NCI-H345 treated with DMSO at 0.1 percent for 48 hours (cell line): ENCODE results near the gene SRY.
"Not testable (repeated sequence)": the region's sequence is repeated elsewhere in the genome, so short reads cannot be mapped to it uniquely, and the experiment has no call there.

Experiments
- DNase-seq: peaks from one replicate; lab custom pipeline; 2025; ENCODE audit not compliant: unreplicated experiment; lab: John Stamatoyannopoulos, UW

The SRY gene

GRCh38 chrY:2787600-2787999 lies at the start of gene SRY:
TSS of gene SRY (minus strand) at chrY:2787682. CDS start at chrY:2787603, 79 bp downstream.
- DNase-seq = no peak

- DNase-seq = no peak
These were observed 49.6 kb upstream of the SRY start for GRCh38 chrY:2837078-2837477.

- no peak for DNase-seq
These were observed 47.7 kb upstream of the SRY start for GRCh38 chrY:2835230-2835629.

- no peak for DNase-seq
These were observed 41.0 kb upstream of the SRY start for GRCh38 chrY:2828497-2828896.

GRCh38 chrY:2824471-2824870 lies 37.0 kb upstream of the SRY start:
- no peak for DNase-seq

- not testable (repeated sequence) for DNase-seq
These were observed 29.8 kb upstream of the SRY start for GRCh38 chrY:2817146-2817896.

- no peak for DNase-seq
These were observed 12.8 kb upstream of the SRY start for GRCh38 chrY:2800246-2800645.

GRCh38 chrY:2797991-2798390 lies 10.5 kb upstream of the SRY start:
- no peak for DNase-seq

- no peak for DNase-seq
These were observed 9.6 kb upstream of the SRY start for GRCh38 chrY:2796977-2797523.

- no peak for DNase-seq
These were observed 2.3 kb upstream of the SRY start for GRCh38 chrY:2789756-2790155.

- no peak for DNase-seq
These were observed 488 bp downstream of the SRY start for GRCh38 chrY:2786876-2787512.
